MM.1S (cell line): ENCODE measurements around the gene DMRTC1B.
"Not testable (repeated sequence)": the region's sequence is repeated elsewhere in the genome, so short reads cannot be mapped to it uniquely, and the experiment has no call there.

Source experiments
- EZH2 ChIP-seq: fragments of 300-600 bp; sonication (generic); optimal IDR thresholded peaks from 2 replicates; pipeline ENCODE3; 2017; ENCODE audit warnings: low read depth, mild to moderate bottlenecking, antibody characterized with exemption, low read length, mixed read lengths
- EZH2phosphoT487 ChIP-seq: fragments of 300-600 bp; sonication (generic); IDR thresholded peaks from 2 replicates; pipeline ENCODE4 v1.6.1; 2018; ENCODE audit warnings: antibody characterized with exemption, low read length
- TF ChIP-seq, protein P1 (sequence below): fragments of 300-600 bp; sonication (generic); IDR thresholded peaks from 2 replicates; pipeline ENCODE4 v1.5.1; 2016; ENCODE audit warnings: antibody characterized with exemption, low read length, mixed read lengths

DNA sequence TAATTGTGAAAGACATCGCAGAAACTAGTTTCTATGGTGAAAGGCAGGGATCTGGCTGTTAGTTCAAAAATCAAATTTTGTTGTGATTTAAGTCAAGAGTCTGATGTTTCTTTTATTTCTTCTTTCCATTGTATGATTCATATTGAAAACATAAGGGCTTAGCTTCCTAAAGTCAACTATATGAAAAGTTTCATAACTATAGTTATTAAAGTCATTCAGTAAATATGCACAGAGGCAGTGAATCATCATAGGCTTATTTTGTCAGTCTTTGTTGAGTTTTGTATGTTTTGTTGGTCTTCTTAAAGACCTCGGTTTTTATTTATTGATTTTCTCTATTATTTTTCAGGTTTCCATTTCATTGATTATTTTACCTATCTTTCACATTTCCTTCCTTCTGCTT is 106.2 kb downstream of the DMRTC1B start:
- TF ChIP-seq, protein P1, sequence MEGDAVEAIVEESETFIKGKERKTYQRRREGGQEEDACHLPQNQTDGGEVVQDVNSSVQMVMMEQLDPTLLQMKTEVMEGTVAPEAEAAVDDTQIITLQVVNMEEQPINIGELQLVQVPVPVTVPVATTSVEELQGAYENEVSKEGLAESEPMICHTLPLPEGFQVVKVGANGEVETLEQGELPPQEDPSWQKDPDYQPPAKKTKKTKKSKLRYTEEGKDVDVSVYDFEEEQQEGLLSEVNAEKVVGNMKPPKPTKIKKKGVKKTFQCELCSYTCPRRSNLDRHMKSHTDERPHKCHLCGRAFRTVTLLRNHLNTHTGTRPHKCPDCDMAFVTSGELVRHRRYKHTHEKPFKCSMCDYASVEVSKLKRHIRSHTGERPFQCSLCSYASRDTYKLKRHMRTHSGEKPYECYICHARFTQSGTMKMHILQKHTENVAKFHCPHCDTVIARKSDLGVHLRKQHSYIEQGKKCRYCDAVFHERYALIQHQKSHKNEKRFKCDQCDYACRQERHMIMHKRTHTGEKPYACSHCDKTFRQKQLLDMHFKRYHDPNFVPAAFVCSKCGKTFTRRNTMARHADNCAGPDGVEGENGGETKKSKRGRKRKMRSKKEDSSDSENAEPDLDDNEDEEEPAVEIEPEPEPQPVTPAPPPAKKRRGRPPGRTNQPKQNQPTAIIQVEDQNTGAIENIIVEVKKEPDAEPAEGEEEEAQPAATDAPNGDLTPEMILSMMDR, result not testable (repeated sequence)
- TF ChIP-seq EZH2, EZH2phosphoT487: not testable (repeated sequence)
